NCI-H460 (cell line): ENCODE measurements around the gene VGF. TPM values are rescaled to one million over a fixed set of nuclear protein-coding genes. Genes with fewer than 3 reads are reported as not detected.
"Not testable (repeated sequence)": the region's sequence is repeated elsewhere in the genome, so short reads cannot be mapped to it uniquely, and the experiment has no call there.

Experiments
- DNase-seq: peaks from one replicate; pipeline ENCODE4 v3.0.0-alpha.2; 2016; ENCODE audit warnings: low read depth; ENCODE audit errors: extremely low read depth
- small RNA-seq, 2 experiments: library from RNA; depleted of rRNA; stranded (forward); fragments of <200 nt; gene quantifications; one replicate each; pipeline ENCODE3, GENCODE V24; 2014
- total RNA-seq: library from RNA; depleted of rRNA; stranded (reverse); fragments of >200 nt; shearing (Covaris generic); gene quantifications from 2 replicates; pipeline ENCODE4 v1.2.3, GENCODE V29; 2014; rRNA removed

VGF gene
- total RNA-seq, 1 experiment from 2014 or later = 11.6 TPM

GRCh38 chr7:101122933-101123702, 42.3 kb downstream of the VGF start:
- DNase-seq = no peak

- DNase-seq = peak; percentile 86
Observed at GRCh38 chr7:101121991-101122932, 43.1 kb downstream of the VGF start.

- DNase-seq = not testable (repeated sequence)
Observed at GRCh38 chr7:101121631-101121990, 43.8 kb downstream of the VGF start.

- no peak for DNase-seq
Observed at GRCh38 chr7:101120315-101120714, 45.1 kb downstream of the VGF start.

GRCh38 chr7:101119876-101120275, 45.5 kb downstream of the VGF start:
- no peak for DNase-seq

- DNase-seq = no peak
Observed at GRCh38 chr7:101118856-101119255, 46.5 kb downstream of the VGF start.

- no peak for DNase-seq
Observed at GRCh38 chr7:101116898-101117297, 48.5 kb downstream of the VGF start.

- no peak for DNase-seq
Observed at GRCh38 chr7:101115215-101115614, 50.2 kb downstream of the VGF start.

- no peak for DNase-seq
Observed at GRCh38 chr7:101114492-101114891, 50.9 kb downstream of the VGF start.

- no peak for DNase-seq
Observed at GRCh38 chr7:101113836-101114235, 51.5 kb downstream of the VGF start.

- DNase-seq = not testable (repeated sequence)
Observed at GRCh38 chr7:101113140-101113539, 52.2 kb downstream of the VGF start.

Small RNAs within 50 kb of the gene (small RNA-seq; reads per million reads assigned to genes)
- 0 to 0.02 reads per million in 2 experiments for gene MIR4653

Other genes with a start within 250 kb of the VGF start
- gene MUC3A, start 216.0 kb downstream of the VGF start, total RNA-seq = 0.32 TPM in 1 of 2 replicates, not detected in the other
- gene MUC12, start 196.0 kb downstream of the VGF start, total RNA-seq = 0.30 TPM in 1 of 2 replicates, not detected in the other
- not detected in 2 replicates for gene MUC17, start 145.5 kb downstream of the VGF start, total RNA-seq
- gene TRIM56, start 80.1 kb downstream of the VGF start, total RNA-seq = 9.8 and 12.9 TPM in 2 replicates
- gene SERPINE1, start 38.5 kb downstream of the VGF start, total RNA-seq = 11.9 and 12.3 TPM in 2 replicates
- gene AP1S1, start 11.1 kb downstream of the VGF start, total RNA-seq = 125 and 143 TPM in 2 replicates
- 0.09 TPM in 1 of 2 replicates, not detected in the other for gene NAT16, start 14.7 kb upstream of the VGF start, total RNA-seq
- gene MOGAT3, start 35.5 kb upstream of the VGF start, total RNA-seq = not detected in 2 replicates
- gene PLOD3, start 52.0 kb upstream of the VGF start, total RNA-seq = 125 and 130 TPM in 2 replicates
- 66.9 and 77.5 TPM in 2 replicates for gene ZNHIT1, start 52.6 kb upstream of the VGF start, total RNA-seq
- 10.0 and 11.2 TPM in 2 replicates for gene CLDN15, start 72.2 kb upstream of the VGF start, total RNA-seq
- 87.2 and 97.5 TPM in 2 replicates for gene FIS1, start 79.5 kb upstream of the VGF start, total RNA-seq
- 27.2 and 33.0 TPM in 2 replicates for gene IFT22, start 156.2 kb upstream of the VGF start, total RNA-seq
- 0.09 and 0.25 TPM in 2 replicates for gene COL26A1, start 197.3 kb upstream of the VGF start, total RNA-seq